Lower lobe of right lung (tissue), 2 donors: ENCODE measurements around the gene BPIFB3. TPM values are rescaled to one million over a fixed set of nuclear protein-coding genes. Genes with fewer than 3 reads are reported as not detected.

ENCODE experiments used
- ATAC-seq, 2 donors: fragments of 200-7000 bp; cut with Tn5 transposase; one replicate each; pipeline ENCODE4 v1.9.1; 2020 to 2022; ENCODE audit warnings: mild to moderate bottlenecking in 2 of 2, moderate library complexity in 2 of 2
- DNase-seq: peaks from one replicate; pipeline ENCODE4 v3.0.0-alpha.2; 2020
- H3K27ac ChIP-seq: fragments of 200-600 bp; one replicate; pipeline ENCODE4 v1.8.0; 2022
- H3K27me3 ChIP-seq: fragments of 200-600 bp; one replicate; pipeline ENCODE4 v1.8.0; 2022; ENCODE audit warnings: low read depth
- H3K36me3 ChIP-seq: fragments of 200-600 bp; one replicate; pipeline ENCODE4 v1.8.0; 2022; ENCODE audit warnings: mild to moderate bottlenecking
- H3K4me1 ChIP-seq: fragments of 200-600 bp; one replicate; pipeline ENCODE4 v1.8.0; 2022
- H3K4me3 ChIP-seq: fragments of 200-600 bp; one replicate; pipeline ENCODE4 v1.8.0; 2022; ENCODE audit warnings: mild to moderate bottlenecking
- H3K9me3 ChIP-seq: fragments of 200-600 bp; one replicate; pipeline ENCODE4 v1.8.0; 2022
- intact Hi-C: fragments of 100-400 bp; cut with DNase I; formaldehyde crosslinking; loops from one replicate; pipeline ENCODE4 v1.11.0; 2022
- total RNA-seq: library from RNA; stranded (reverse); fragmentation: NEBNext Ultra II Directional; extraction: Animal tissue kit (Norgen Biotek cat#: 25700); gene quantifications from one replicate; pipeline ENCODE4 v1.2.1, GENCODE V29; 2021
- TF ChIP-seq, protein P1 (sequence below): fragments of 200-600 bp; IDR thresholded peaks from one replicate; pipeline ENCODE4 v1.8.0; 2022; ENCODE audit warnings: antibody characterized with exemption, mild to moderate bottlenecking
- donor health status: DM: no; HTN: yes; CAD: no; lungs with severe emphysema.

Gene BPIFB3
- total RNA-seq, 1 donor from 2014 or later: not detected

DNA sequence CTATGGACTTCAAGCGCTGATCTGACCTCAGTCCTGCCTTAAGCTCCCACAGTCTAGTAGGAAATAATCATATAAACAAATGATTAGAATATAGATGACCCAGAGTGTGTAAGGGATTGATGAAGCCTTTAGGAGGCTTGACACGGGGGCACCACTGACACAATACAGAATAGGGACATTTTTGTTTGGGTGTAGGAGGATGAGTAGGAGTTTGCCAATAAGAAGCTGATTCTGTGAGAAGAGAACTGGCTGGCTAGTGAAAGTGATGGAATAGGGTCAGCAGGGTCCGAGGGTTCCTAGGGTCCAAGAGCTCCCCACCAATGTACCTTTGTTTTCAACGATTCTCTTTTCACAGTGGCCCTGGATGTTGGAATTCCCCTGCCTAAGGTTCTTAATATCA lies 18.7 kb downstream of the BPIFB3 start:
- H3K4me3 ChIP-seq: no peak overlapping the region
- no peaks in the 10 kb centered on the region for H3K36me3 ChIP-seq
- H3K27ac ChIP-seq: no peak overlapping the region
- no peaks in the 10 kb centered on the region for H3K27me3 ChIP-seq
- no peak for DNase-seq
- no peaks in the 10 kb centered on the region for H3K9me3 ChIP-seq
- no peaks in the 10 kb centered on the region for H3K4me1 ChIP-seq
- ATAC-seq: no peak
- intact Hi-C loops: no loop called here
- TF ChIP-seq, protein P1, sequence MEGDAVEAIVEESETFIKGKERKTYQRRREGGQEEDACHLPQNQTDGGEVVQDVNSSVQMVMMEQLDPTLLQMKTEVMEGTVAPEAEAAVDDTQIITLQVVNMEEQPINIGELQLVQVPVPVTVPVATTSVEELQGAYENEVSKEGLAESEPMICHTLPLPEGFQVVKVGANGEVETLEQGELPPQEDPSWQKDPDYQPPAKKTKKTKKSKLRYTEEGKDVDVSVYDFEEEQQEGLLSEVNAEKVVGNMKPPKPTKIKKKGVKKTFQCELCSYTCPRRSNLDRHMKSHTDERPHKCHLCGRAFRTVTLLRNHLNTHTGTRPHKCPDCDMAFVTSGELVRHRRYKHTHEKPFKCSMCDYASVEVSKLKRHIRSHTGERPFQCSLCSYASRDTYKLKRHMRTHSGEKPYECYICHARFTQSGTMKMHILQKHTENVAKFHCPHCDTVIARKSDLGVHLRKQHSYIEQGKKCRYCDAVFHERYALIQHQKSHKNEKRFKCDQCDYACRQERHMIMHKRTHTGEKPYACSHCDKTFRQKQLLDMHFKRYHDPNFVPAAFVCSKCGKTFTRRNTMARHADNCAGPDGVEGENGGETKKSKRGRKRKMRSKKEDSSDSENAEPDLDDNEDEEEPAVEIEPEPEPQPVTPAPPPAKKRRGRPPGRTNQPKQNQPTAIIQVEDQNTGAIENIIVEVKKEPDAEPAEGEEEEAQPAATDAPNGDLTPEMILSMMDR: no peak

DNA sequence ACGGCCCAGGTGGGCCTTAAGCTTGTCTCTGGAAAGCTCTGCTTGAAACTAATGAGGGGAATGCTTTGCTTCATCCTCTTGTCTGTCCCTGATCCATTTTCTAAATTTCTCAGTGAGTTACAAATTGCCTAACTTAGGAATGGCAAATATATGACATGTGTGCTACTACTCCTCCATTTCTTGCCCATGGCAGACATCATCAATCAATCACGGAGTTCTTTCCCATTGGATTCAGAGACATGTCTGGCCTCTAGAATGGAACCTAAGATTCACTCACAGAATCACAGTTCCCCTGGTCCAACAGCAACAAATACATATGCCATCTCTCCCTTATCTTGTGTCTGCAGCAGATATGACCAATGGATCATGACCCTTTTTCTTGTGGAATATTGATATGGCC lies 19.1 kb downstream of the BPIFB3 start:
- DNase-seq (no peak), ATAC-seq (no peak)
- Histone ChIP-seq H3K4me1 (no peaks in the 10 kb centered on the region), H3K36me3 (no peaks in the 10 kb centered on the region), H3K4me3 (no peak overlapping the region), H3K27ac (no peak overlapping the region), H3K9me3 (no peaks in the 10 kb centered on the region), H3K27me3 (no peaks in the 10 kb centered on the region)
- TF ChIP-seq, protein P1: no peak
- intact Hi-C loops: no loop called here

DNA sequence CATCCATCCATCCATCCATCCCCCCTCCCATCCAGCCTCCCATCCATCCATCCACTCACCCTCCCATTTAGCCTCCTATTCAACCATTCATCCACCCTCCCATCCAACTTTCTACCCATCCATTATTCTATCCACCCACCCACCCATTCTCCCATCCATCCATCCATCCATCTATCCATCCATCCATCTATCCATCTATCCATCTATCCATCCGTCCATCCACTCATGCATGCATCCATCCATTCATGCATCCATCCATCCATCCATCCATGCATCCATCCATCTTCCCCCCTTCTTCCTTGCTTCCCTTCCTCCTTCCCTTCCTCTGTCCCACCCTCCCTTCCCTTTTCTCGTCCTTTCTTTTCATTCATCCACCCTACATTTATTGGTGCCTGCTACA lies 21.0 kb downstream of the BPIFB3 start:
- Histone ChIP-seq H3K27ac (no peak overlapping the region), H3K36me3 (no peaks in the 10 kb centered on the region), H3K4me3 (no peak overlapping the region), H3K9me3 (no peaks in the 10 kb centered on the region), H3K27me3 (no peaks in the 10 kb centered on the region), H3K4me1 (no peaks in the 10 kb centered on the region)
- no peak for ATAC-seq
- DNase-seq: no peak
- intact Hi-C loops: no loop called here
- TF ChIP-seq, protein P1: no peak

DNA sequence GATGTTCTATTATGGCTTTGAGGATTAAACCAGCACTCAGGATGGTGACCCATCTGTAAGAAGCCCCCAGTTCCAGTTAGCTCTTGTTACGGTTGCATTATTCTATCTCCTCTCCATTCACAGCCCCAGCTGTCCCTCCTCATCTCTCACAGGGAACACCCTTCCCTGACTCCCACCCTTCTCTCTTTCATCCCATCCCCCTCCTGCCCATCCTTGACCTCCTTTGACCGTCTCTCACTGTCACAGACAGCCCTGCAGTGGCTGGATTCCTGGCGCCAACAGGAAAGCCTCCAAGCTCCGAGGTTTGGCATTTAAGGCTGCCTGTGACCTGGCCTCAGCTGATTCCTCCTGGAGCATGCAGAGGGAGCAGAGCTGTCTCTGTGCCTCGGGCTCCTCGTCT lies 21.6 kb downstream of the BPIFB3 start:
- H3K36me3 ChIP-seq: no peaks in the 10 kb centered on the region
- TF ChIP-seq, protein P1: no peak
- intact Hi-C loops: no loop called here
- no peaks in the 10 kb centered on the region for H3K9me3 ChIP-seq
- H3K27ac ChIP-seq: no peak overlapping the region
- no peak overlapping the region for H3K4me3 ChIP-seq
- H3K27me3 ChIP-seq: no peaks in the 10 kb centered on the region
- DNase-seq (no peak), ATAC-seq (no peak)
- no peaks in the 10 kb centered on the region for H3K4me1 ChIP-seq

DNA sequence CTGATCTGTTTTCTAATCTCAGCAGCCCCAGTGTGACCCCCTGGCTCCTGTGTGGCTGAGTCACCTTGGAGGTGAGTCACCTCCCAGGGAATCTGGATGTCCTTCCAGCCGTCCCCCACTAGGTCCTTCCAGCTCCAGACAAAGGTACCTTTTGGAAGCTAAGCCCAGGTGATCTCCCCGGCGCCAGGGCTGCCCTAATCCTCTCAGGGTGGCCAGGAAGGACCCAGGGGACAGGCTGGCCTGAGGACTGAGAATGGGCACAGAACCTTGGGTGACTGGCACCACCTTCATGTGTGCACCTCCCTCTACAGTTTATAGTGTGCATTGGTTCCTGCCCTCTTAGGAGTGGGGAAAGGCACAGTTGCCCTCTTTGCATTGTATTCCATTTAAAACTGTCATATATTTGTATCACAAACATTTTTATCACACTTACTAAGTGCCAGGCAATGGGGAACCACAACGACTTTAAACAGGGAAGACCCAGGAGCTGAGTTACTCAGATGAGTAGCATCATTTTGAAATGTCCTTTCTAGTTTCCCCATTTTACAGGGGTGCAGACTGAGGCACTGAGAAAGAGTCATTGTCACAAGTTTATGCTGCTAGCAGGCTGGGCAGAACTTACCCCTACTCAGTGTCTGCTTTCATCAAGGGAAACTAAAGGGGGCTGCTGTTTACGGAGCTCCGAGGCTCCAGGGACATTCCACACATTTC lies 23.1 kb downstream of the BPIFB3 start:
- H3K27me3 ChIP-seq: no peaks in the 10 kb centered on the region
- H3K9me3 ChIP-seq: no peaks in the 10 kb centered on the region
- TF ChIP-seq, protein P1: no peak
- no peaks in the 10 kb centered on the region for H3K4me1 ChIP-seq
- no peak for ATAC-seq
- no peaks in the 10 kb centered on the region for H3K36me3 ChIP-seq
- H3K27ac ChIP-seq: no peak overlapping the region
- no peak overlapping the region for H3K4me3 ChIP-seq
- DNase-seq: no peak
- intact Hi-C loops: no loop called here
